ENCODE results near the gene ZCCHC10. TPM values are rescaled to one million over a fixed set of nuclear protein-coding genes. Genes with fewer than 3 reads are reported as not detected.
A peak's percentile ranks its signal among the peaks of the same experiment; 100 is the strongest.

The ZCCHC10 gene
- total and polyA plus RNA-seq, 10 of the 15 experiments (the other 5 are each of a cell fraction or from before 2014, with no cell fraction given): 16.8 to 117 (median 53.5) TPM

- TF ChIP-seq IKZF1 (conservative IDR thresholded peaks at IDR 0.05) (peak; percentile 61), POLR2AphosphoS5 (IDR thresholded peaks at IDR 0.05; ENCODE audit: low read length) (peak; percentile 85), POLR2A (IDR thresholded peaks at IDR 0.05; ENCODE audit: low read depth, low read length) (peak; percentile 93), RUNX3 (IDR thresholded peaks at IDR 0.05; ENCODE audit: low read length) (peak; percentile 54), DPF2 (IDR thresholded peaks at IDR 0.05) (peak; percentile 21; the same call in 1 of the 2 replicates), ATF7 (IDR thresholded peaks at IDR 0.05; ENCODE audit: low read depth) (no peak), CBX3 (IDR thresholded peaks at IDR 0.05; ENCODE audit: borderline replicate concordance, low read depth) (no peak), FOXK2 (IDR thresholded peaks at IDR 0.05) (no peak), NKRF (conservative IDR thresholded peaks at IDR 0.05) (peak; percentile 59), CHD1 (IDR thresholded peaks at IDR 0.05; ENCODE audit: low read depth, low read length) (no peak), NRF1 (conservative IDR thresholded peaks at IDR 0.05; ENCODE audit: low read depth, low read length) (no peak), RB1 (IDR thresholded peaks at IDR 0.05; ENCODE audit: borderline replicate concordance) (peak; percentile 35; the same call in 1 of the 2 replicates), FOXM1 (IDR thresholded peaks at IDR 0.05; ENCODE audit: low read depth, low read length) (0 out of 2 replicates have a peak, but pooled peaks have one; percentile 13), E2F4 (IDR thresholded peaks at IDR 0.05; ENCODE audit: low read depth, low read length) (no peak), RBBP5 (conservative IDR thresholded peaks at IDR 0.05) (peak; percentile 78; the same call in 1 of the 2 replicates), ZBTB40 (IDR thresholded peaks at IDR 0.05; ENCODE audit: borderline replicate concordance) (peak; percentile 26; the same call in 1 of the 2 replicates), ZNF207 (IDR thresholded peaks at IDR 0.05; ENCODE audit: borderline replicate concordance) (0 out of 2 replicates have a peak, but pooled peaks have one; percentile 36), ZNF217 (IDR thresholded peaks at IDR 0.05) (peak; percentile 34; the same call in 1 of the 2 replicates), GABPA (IDR thresholded peaks at IDR 0.05; ENCODE audit: low read depth) (0 out of 2 replicates have a peak, but pooled peaks have one; percentile 5), RAD51 (IDR thresholded peaks at IDR 0.05) (0 out of 2 replicates have a peak, but pooled peaks have one; percentile 13), BCL3 (IDR thresholded peaks at IDR 0.05; ENCODE audit: borderline replicate concordance, insufficient read depth, low read depth, low read length, poor library complexity, severe bottlenecking) (no peak), CBFB (IDR thresholded peaks at IDR 0.05; ENCODE audit: low read depth) (peak; percentile 74; the same call in 1 of the 2 replicates)
Measured at GRCh38 chr5:133025804-133026663, at the start of gene ZCCHC10 (continued).
